ENCODE data around the gene ORAI2.

ORAI2 gene

DNA sequence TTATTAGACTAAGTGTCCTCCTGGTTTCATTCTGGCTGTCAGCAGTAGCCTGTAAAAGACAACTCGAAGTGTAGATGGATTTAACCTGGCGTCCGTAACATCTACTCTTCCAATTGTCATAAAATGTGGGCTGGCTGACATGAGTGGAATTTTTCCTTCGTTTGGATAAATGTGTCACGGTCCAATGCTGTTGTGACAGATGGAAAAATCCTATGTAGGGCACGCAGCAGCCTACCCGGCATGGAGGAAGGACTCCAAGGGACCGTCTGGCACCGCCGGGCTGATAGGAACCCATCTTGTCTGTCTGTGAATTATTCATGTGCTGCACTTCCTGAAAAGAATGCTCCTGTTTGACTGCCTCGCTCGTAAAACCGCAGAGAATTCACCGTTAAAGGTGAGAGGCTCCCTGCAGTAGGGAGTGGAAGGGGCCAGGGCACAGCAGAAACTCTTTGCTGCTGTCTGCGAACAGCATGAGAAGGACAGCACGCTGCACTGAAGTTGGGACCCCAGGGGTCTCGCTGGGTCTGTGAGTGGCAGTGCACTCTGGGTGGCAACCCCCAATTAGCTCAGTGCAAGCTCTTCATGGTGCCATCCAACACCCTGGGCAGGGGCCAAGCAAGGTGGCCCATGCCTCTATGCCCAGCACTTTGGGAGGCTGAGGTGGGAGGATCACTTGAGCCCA is 1.6 kb upstream of the ORAI2 start:
- H3K27me3 ChIP-seq (ENCODE audit: low read depth, low read length), result no peaks in the 10 kb centered on the region
- H3K9ac ChIP-seq (ENCODE audit: low read length), result peak overlapping the region; percentile 99
- no peak overlapping the region for H2AFZ ChIP-seq (ENCODE audit: low read depth, low read length)
- H3K4me1 ChIP-seq (ENCODE audit: low read length), result peaks cover 59% of the 10 kb centered on the region
- peaks cover 32% of the 10 kb centered on the region for H3K79me2 ChIP-seq (ENCODE audit: low read length)
- H3K36me3 ChIP-seq (replicated peaks; ENCODE audit: low read depth, low read length), result peaks cover 17% of the 10 kb centered on the region
- H3K4me2 ChIP-seq (ENCODE audit: low read length), result peak overlapping the region; percentile 82
- no peaks in the 10 kb centered on the region for H4K20me1 ChIP-seq (ENCODE audit: insufficient read depth, low read length)
- H3K27ac ChIP-seq (ENCODE audit: low read length), result peak overlapping the region; percentile 93
- no peaks in the 10 kb centered on the region for H3K9me3 ChIP-seq (ENCODE audit: insufficient read depth, low read length)
- TF ChIP-seq, protein P1, sequence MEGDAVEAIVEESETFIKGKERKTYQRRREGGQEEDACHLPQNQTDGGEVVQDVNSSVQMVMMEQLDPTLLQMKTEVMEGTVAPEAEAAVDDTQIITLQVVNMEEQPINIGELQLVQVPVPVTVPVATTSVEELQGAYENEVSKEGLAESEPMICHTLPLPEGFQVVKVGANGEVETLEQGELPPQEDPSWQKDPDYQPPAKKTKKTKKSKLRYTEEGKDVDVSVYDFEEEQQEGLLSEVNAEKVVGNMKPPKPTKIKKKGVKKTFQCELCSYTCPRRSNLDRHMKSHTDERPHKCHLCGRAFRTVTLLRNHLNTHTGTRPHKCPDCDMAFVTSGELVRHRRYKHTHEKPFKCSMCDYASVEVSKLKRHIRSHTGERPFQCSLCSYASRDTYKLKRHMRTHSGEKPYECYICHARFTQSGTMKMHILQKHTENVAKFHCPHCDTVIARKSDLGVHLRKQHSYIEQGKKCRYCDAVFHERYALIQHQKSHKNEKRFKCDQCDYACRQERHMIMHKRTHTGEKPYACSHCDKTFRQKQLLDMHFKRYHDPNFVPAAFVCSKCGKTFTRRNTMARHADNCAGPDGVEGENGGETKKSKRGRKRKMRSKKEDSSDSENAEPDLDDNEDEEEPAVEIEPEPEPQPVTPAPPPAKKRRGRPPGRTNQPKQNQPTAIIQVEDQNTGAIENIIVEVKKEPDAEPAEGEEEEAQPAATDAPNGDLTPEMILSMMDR (IDR thresholded peaks at IDR 0.05; ENCODE audit: low read depth, low read length), result no peak
- no peak for TF ChIP-seq EZH2phosphoT487 (IDR thresholded peaks at IDR 0.05; ENCODE audit: low read depth)
- peak overlapping the region; percentile 91 for H3K4me3 ChIP-seq (ENCODE audit: low read length)

DNA sequence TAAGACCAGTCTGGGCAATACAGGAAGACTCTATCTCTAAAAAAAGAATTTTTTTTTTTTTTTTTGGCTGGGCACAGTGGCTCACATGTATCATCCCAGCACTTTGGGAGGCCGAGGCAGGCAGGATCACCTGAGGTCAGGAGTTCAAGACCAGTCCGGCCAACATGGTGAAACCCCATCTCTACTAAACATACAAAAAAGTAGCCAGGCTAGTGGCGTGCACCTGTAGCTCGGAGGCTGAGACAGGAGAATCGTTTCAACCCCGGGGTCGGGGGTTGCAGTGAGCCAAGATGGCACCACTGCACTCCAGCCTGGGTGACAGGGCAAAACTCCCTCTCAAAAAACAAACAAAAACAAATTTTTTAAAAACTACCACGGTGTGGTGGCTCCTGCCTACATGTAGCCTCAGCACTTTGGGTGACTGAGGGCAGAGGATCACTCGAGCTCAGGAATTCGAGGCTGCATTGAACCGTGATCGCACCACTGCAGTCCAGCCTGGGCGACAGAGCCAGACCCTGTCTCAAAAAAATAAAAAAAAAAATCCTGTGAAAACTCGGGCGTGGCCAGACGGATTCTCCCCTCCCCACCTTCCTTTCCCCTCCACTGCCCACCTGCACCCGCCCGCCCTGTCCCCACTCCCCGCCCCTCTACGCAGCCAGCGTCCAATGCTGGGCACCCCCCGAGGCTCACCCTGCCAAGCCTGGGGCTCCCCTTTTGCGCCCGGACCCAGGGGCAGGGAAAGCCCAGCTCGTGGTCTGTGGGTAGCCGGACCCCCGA is 745 bp upstream of the ORAI2 start:
- Histone ChIP-seq H3K36me3 (replicated peaks; ENCODE audit: low read depth, low read length) (peaks cover 19% of the 10 kb centered on the region), H3K79me2 (ENCODE audit: low read length) (peaks cover 39% of the 10 kb centered on the region), H3K4me1 (ENCODE audit: low read length) (peaks cover 50% of the 10 kb centered on the region), H4K20me1 (ENCODE audit: insufficient read depth, low read length) (no peaks in the 10 kb centered on the region), H3K4me2 (ENCODE audit: low read length) (peak overlapping the region; percentile 82), H3K27ac (ENCODE audit: low read length) (peak overlapping the region; percentile 93), H3K27me3 (ENCODE audit: low read depth, low read length) (no peaks in the 10 kb centered on the region), H3K9ac (ENCODE audit: low read length) (peak overlapping the region; percentile 99), H3K9me3 (ENCODE audit: insufficient read depth, low read length) (no peaks in the 10 kb centered on the region), H3K4me3 (ENCODE audit: low read length) (peak overlapping the region; percentile 91), H2AFZ (ENCODE audit: low read depth, low read length) (no peak overlapping the region; the same call in 1 of the 2 replicates)
- TF ChIP-seq EZH2phosphoT487 (IDR thresholded peaks at IDR 0.05; ENCODE audit: low read depth), result no peak
- TF ChIP-seq, protein P1 (IDR thresholded peaks at IDR 0.05; ENCODE audit: low read depth, low read length), result no peak

DNA sequence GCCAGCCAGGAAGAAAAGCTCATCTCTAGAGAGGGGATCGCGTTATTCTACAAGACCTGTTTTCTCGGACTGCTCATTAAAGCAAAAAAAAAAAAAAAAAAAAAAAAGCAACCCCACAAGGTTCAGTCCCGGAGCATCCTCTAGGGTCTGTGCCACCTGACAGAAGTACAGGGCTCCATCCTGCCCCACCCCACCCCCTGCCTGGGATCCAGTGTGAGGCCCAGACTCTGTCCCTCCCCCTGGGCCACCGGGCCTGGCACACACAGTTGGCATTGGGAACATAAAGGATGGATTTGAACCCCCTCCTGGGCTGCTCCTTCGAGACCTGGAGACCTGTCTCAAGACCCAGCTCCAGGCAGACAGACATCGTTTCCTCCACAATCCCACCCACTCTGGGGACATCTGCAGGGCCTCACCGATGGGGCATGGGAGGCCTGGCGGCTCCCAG is 688 bp downstream of the ORAI2 start:
- H3K27ac ChIP-seq (ENCODE audit: low read length), result peak overlapping the region; percentile 82
- H3K9ac ChIP-seq (ENCODE audit: low read length), result peak overlapping the region; percentile 99
- peak overlapping the region; percentile 98 for H3K4me2 ChIP-seq (ENCODE audit: low read length)
- TF ChIP-seq, protein P1 (IDR thresholded peaks at IDR 0.05; ENCODE audit: low read depth, low read length), result no peak
- TF ChIP-seq EZH2phosphoT487 (IDR thresholded peaks at IDR 0.05; ENCODE audit: low read depth), result no peak
- H3K9me3 ChIP-seq (ENCODE audit: insufficient read depth, low read length), result no peaks in the 10 kb centered on the region
- H2AFZ ChIP-seq (ENCODE audit: low read depth, low read length), result no peak overlapping the region
- peaks cover 40% of the 10 kb centered on the region for H3K4me1 ChIP-seq (ENCODE audit: low read length)
- peak overlapping the region; percentile 91 for H3K4me3 ChIP-seq (ENCODE audit: low read length)
- no peaks in the 10 kb centered on the region for H4K20me1 ChIP-seq (ENCODE audit: insufficient read depth, low read length)
- peaks cover 47% of the 10 kb centered on the region for H3K79me2 ChIP-seq (ENCODE audit: low read length)
- H3K27me3 ChIP-seq (ENCODE audit: low read depth, low read length), result no peaks in the 10 kb centered on the region
- peaks cover 20% of the 10 kb centered on the region for H3K36me3 ChIP-seq (replicated peaks; ENCODE audit: low read depth, low read length)

DNA sequence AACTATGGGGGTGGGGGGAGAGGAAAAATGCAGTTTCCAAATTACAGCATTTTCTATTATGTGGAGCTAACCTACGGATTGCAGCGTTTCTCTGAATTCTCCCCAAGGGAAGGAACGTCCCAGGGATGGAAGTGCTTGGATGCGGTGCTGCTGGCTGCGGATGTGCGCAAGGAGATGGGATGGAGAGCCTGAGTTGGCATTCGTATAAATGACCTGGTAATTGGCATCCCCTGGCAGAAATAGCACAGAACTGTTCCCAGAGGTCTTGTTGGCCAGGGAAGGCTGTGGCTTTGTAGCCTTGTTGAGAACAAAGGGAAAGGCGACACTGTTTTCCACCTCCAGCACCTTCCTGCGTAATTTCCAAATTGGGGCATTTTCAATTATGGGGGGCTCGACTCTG is 2.7 kb downstream of the ORAI2 start:
- H3K79me2 ChIP-seq (ENCODE audit: low read length), result peaks cover 48% of the 10 kb centered on the region
- H3K4me3 ChIP-seq (ENCODE audit: low read length), result no peak overlapping the region
- H3K27ac ChIP-seq (ENCODE audit: low read length), result no peak overlapping the region
- no peaks in the 10 kb centered on the region for H4K20me1 ChIP-seq (ENCODE audit: insufficient read depth, low read length)
- H3K36me3 ChIP-seq (replicated peaks; ENCODE audit: low read depth, low read length), result peaks cover 26% of the 10 kb centered on the region
- no peak overlapping the region for H3K9ac ChIP-seq (ENCODE audit: low read length)
- H3K4me2 ChIP-seq (ENCODE audit: low read length), result no peak overlapping the region
- no peak overlapping the region for H2AFZ ChIP-seq (ENCODE audit: low read depth, low read length)
- TF ChIP-seq, protein P1 (IDR thresholded peaks at IDR 0.05; ENCODE audit: low read depth, low read length), result no peak
- TF ChIP-seq EZH2phosphoT487 (IDR thresholded peaks at IDR 0.05; ENCODE audit: low read depth), result no peak
- H3K9me3 ChIP-seq (ENCODE audit: insufficient read depth, low read length), result no peaks in the 10 kb centered on the region
- H3K27me3 ChIP-seq (ENCODE audit: low read depth, low read length), result no peaks in the 10 kb centered on the region
- peaks cover 34% of the 10 kb centered on the region for H3K4me1 ChIP-seq (ENCODE audit: low read length)

All from OCI-LY3 (cell line).